KG1 (cell line): ENCODE measurements around the gene PRKN.

Source experiments
- DNase-seq: peaks from one replicate; lab custom pipeline; 2025; lab: John Stamatoyannopoulos, UW

PRKN gene

GRCh38 chr6:162119341-162119740 is 608.2 kb downstream of the PRKN start:
- DNase-seq, result no peak

GRCh38 chr6:162118706-162119105 is 608.9 kb downstream of the PRKN start:
- no peak for DNase-seq

GRCh38 chr6:162116902-162117525 is 610.6 kb downstream of the PRKN start:
- no peak for DNase-seq

GRCh38 chr6:162109480-162110050 is 618.0 kb downstream of the PRKN start:
- no peak for DNase-seq

GRCh38 chr6:162108041-162108440 is 619.5 kb downstream of the PRKN start:
- DNase-seq, result no peak

- DNase-seq, result no peak
Measured at GRCh38 chr6:162100096-162100495, 627.5 kb downstream of the PRKN start.

- DNase-seq, result no peak
Measured at GRCh38 chr6:162099685-162100084, 627.9 kb downstream of the PRKN start.

GRCh38 chr6:162092816-162093502 is 634.6 kb downstream of the PRKN start:
- DNase-seq, result no peak

GRCh38 chr6:162090734-162091133 is 636.8 kb downstream of the PRKN start:
- no peak for DNase-seq

GRCh38 chr6:162088091-162088490 is 639.5 kb downstream of the PRKN start:
- no peak for DNase-seq

- DNase-seq, result no peak
Measured at GRCh38 chr6:162085561-162085960, 642.0 kb downstream of the PRKN start.

GRCh38 chr6:162082520-162082919 is 645.0 kb downstream of the PRKN start:
- no peak for DNase-seq

- DNase-seq, result no peak
Measured at GRCh38 chr6:162078667-162079066, 648.9 kb downstream of the PRKN start.

GRCh38 chr6:162078126-162078525 is 649.4 kb downstream of the PRKN start:
- DNase-seq, result no peak

GRCh38 chr6:162076816-162077215 is 650.8 kb downstream of the PRKN start:
- no peak for DNase-seq

- DNase-seq, result no peak
Measured at GRCh38 chr6:162074641-162075275, 652.8 kb downstream of the PRKN start.

- DNase-seq, result no peak
Measured at GRCh38 chr6:162070639-162071038, 656.9 kb downstream of the PRKN start.

- no peak for DNase-seq
Measured at GRCh38 chr6:162069995-162070394, 657.6 kb downstream of the PRKN start.

- no peak for DNase-seq
Measured at GRCh38 chr6:162068340-162068739, 659.2 kb downstream of the PRKN start.

- DNase-seq, result no peak
Measured at GRCh38 chr6:162063666-162064065, 663.9 kb downstream of the PRKN start.

GRCh38 chr6:162058281-162058875 is 669.2 kb downstream of the PRKN start:
- DNase-seq, result no peak

- DNase-seq, result no peak
Measured at GRCh38 chr6:162056745-162057144, 670.8 kb downstream of the PRKN start.

GRCh38 chr6:162056061-162056460 is 671.5 kb downstream of the PRKN start:
- no peak for DNase-seq
